Measurements from ENCODE around the gene SMPD3. TPM values are rescaled to one million over a fixed set of nuclear protein-coding genes. Genes with fewer than 3 reads are reported as not detected.

Gene SMPD3
- total and polyA plus RNA-seq, 2 of the 8 experiments (the other 6 are each of a cell fraction or from before 2014, with no cell fraction given): 0.39 to 1.3 TPM

- H3K23ac ChIP-seq (ENCODE audit: insufficient read length): no peak overlapping the region
- H3K27me3 ChIP-seq (replicated peaks in 1 of 4; ENCODE audit: control insufficient read depth in 3 of 4, extremely low read depth in 1 of 4, insufficient read depth in 3 of 4, low read length in 3 of 4): no peaks in the 10 kb centered on the region
- H3K4me2 ChIP-seq (ENCODE audit: insufficient read depth in 1 of 2, low read depth in 2 of 2, low read length in 2 of 2): no peak overlapping the region
- H3K4me1 ChIP-seq (replicated peaks in 1 of 4; ENCODE audit: control insufficient read depth in 3 of 4, insufficient read depth in 4 of 4, low read length in 3 of 4): peaks cover 3 to 6% (median 4%) of the 10 kb centered on the region in 4 experiments; a peak in 5 of 7 replicates
- H2BK20ac ChIP-seq (ENCODE audit: low read length): no peak overlapping the region
- no peak overlapping the region for H2BK15ac ChIP-seq (ENCODE audit: low read length)
- H3K4ac ChIP-seq (replicated peaks; ENCODE audit: insufficient read length, low read depth, low read length): no peak overlapping the region
- no peak overlapping the region for H3K27ac ChIP-seq (ENCODE audit: low read depth, low read length)
- H3K56ac ChIP-seq (replicated peaks; ENCODE audit: insufficient read length, low read depth, low read length): no peak overlapping the region
- no peak overlapping the region for H2AK5ac ChIP-seq (ENCODE audit: low read depth, low read length)
- H3K4me3 ChIP-seq (ENCODE audit: extremely low read depth in 1 of 4, insufficient read depth in 2 of 4, low read depth in 3 of 4, low read length in 4 of 4): no peak overlapping the region
- H3K9ac ChIP-seq (replicated peaks in 1 of 4; ENCODE audit: extremely low read depth in 1 of 4, low read depth in 3 of 4, low read length in 3 of 4): no peak overlapping the region
- H4K8ac ChIP-seq (ENCODE audit: extremely low read depth, insufficient read depth, low read length): no peak overlapping the region
- no peak overlapping the region for H3K14ac ChIP-seq (ENCODE audit: insufficient read length)
- H3K9me3 ChIP-seq (ENCODE audit: insufficient read depth in 2 of 2, low read depth in 1 of 2, low read length in 1 of 2): no peaks in the 10 kb centered on the region
- CTCF ChIA-PET (ENCODE audit: partially characterized antibody): interaction anchor here (0.9 kb wide), 1 partner anchor 15 kb away, joined by 3 read pairs; no protein-coding TSS in a partner anchor
- peaks cover 9% of the 10 kb centered on the region; the same call in 1 of the 2 replicates for H3K23me2 ChIP-seq (ENCODE audit: low read depth, low read length)
- 91% methylated on average over 4 of the region's 4 CpGs; no CpG with 5 or more reads in 1 of the 2 experiments for WGBS, 2 experiments (ENCODE audit: extremely low coverage in 1 of 2, insufficient coverage in 1 of 2, insufficient read length in 1 of 2, insufficient replicate concordance in 2 of 2, low coverage in 1 of 2, low lambda C conversion rate in 2 of 2, missing lambda C conversion rate in 1 of 2)
- no peak overlapping the region for H4K91ac ChIP-seq (replicated peaks; ENCODE audit: insufficient read length, low read length)
- POLR2A ChIA-PET (ENCODE audit: partially characterized antibody): no interaction called here
- DNase-seq (ENCODE audit: low read depth in 1 of 2, low spot score in 2 of 2): no peak
- H3K79me2 ChIP-seq (ENCODE audit: control insufficient read depth in 1 of 2, insufficient read depth in 2 of 2, low read length in 2 of 2): peaks cover 4 to 27% of the 10 kb centered on the region in 2 experiments
- peaks cover 0 to 6% of the 10 kb centered on the region in 2 experiments for H4K20me1 ChIP-seq (replicated peaks in 1 of 2; ENCODE audit: control insufficient read depth in 1 of 2, insufficient read depth in 2 of 2, low read length in 2 of 2)
- FAIRE-seq: no peak
- H4K5ac ChIP-seq (ENCODE audit: insufficient read length, low read depth, low read length): no peak overlapping the region
- H2BK120ac ChIP-seq (replicated peaks; ENCODE audit: low read depth, low read length): no peak overlapping the region
- H2AFZ ChIP-seq (ENCODE audit: low read length): no peak overlapping the region
- peaks cover 5% of the 10 kb centered on the region; the same call in 1 of the 2 replicates for H3K79me1 ChIP-seq (ENCODE audit: low read depth, low read length)
- peaks cover 0 to 14% (median 5%) of the 10 kb centered on the region in 4 experiments; a peak in 3 of 8 replicates for H3K36me3 ChIP-seq (ENCODE audit: control insufficient read depth in 2 of 4, insufficient read depth in 4 of 4, low read length in 3 of 4)
- no peak overlapping the region for H3K18ac ChIP-seq (ENCODE audit: extremely low read depth, low read length)
- H2BK5ac ChIP-seq (ENCODE audit: low read depth, low read length): no peak overlapping the region
- no peak overlapping the region for H2BK12ac ChIP-seq (ENCODE audit: low read depth, low read length)
- TF ChIP-seq JUND (IDR thresholded peaks at IDR 0.05; ENCODE audit: low read length) (no peak), YY1 (IDR thresholded peaks at IDR 0.05; ENCODE audit: low read depth, low read length) (no peak), POU5F1 (IDR thresholded peaks at IDR 0.05; ENCODE audit: low read depth, low read length) (no peak), ZNF274 (IDR thresholded peaks at IDR 0.05; ENCODE audit: borderline replicate concordance, extremely low read depth, low read length) (no peak), PHF8 (conservative IDR thresholded peaks at IDR 0.05; ENCODE audit: low read depth, low read length) (no peak), FOSL1 (IDR thresholded peaks at IDR 0.05; ENCODE audit: insufficient read depth, low read depth, low read length) (no peak), CTBP2 (IDR thresholded peaks at IDR 0.05; ENCODE audit: borderline replicate concordance, insufficient read depth, insufficient read length, low read length) (no peak), SIX5 (IDR thresholded peaks at IDR 0.05; ENCODE audit: low read depth, low read length) (no peak), JUN (IDR thresholded peaks at IDR 0.05; ENCODE audit: low read depth, low read length) (no peak), KDM5A (IDR thresholded peaks at IDR 0.05; ENCODE audit: low read length) (no peak), SP1 (IDR thresholded peaks at IDR 0.05; ENCODE audit: low read depth, low read length) (no peak)
- TF ChIP-seq, protein P1, sequence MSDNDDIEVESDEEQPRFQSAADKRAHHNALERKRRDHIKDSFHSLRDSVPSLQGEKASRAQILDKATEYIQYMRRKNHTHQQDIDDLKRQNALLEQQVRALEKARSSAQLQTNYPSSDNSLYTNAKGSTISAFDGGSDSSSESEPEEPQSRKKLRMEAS (IDR thresholded peaks at IDR 0.05): no peak
- TF ChIP-seq, protein P2, sequence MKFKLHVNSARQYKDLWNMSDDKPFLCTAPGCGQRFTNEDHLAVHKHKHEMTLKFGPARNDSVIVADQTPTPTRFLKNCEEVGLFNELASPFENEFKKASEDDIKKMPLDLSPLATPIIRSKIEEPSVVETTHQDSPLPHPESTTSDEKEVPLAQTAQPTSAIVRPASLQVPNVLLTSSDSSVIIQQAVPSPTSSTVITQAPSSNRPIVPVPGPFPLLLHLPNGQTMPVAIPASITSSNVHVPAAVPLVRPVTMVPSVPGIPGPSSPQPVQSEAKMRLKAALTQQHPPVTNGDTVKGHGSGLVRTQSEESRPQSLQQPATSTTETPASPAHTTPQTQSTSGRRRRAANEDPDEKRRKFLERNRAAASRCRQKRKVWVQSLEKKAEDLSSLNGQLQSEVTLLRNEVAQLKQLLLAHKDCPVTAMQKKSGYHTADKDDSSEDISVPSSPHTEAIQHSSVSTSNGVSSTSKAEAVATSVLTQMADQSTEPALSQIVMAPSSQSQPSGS (IDR thresholded peaks at IDR 0.05; ENCODE audit: low read length): no peak
Observed at GRCh38 chr16:68313116-68313515, 135.2 kb downstream of the SMPD3 start.
